ENCODE data around the gene FAH.

FAH gene

DNA sequence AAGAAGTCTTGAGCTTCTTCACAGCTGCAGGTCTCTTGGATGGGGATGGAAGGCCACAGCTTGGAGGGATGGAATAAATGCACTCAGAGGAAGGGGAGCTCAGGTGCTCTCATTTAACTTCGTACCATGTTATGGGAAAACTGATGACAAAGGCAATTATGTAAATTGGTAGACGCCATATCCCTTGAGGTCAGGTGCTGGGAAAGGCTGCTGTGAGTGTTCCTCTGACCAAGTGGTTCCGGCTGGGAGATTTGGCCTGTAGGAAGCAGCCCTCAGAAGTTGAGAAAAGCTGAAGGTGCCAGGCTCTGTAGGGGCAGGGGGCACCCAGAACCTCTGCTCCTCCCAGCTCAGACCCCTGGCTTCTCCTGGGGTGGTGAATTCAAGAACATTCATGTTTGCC lies 47.1 kb downstream of the FAH start:
- no peak for DNase-seq (ENCODE audit: low spot score)

GRCh38 chr15:80201256-80202015 lies 48.6 kb downstream of the FAH start:
- DNase-seq (ENCODE audit: low spot score), result no peak

GRCh38 chr15:80202016-80202315 lies 49.2 kb downstream of the FAH start:
- DNase-seq (ENCODE audit: low spot score), result no peak

DNA sequence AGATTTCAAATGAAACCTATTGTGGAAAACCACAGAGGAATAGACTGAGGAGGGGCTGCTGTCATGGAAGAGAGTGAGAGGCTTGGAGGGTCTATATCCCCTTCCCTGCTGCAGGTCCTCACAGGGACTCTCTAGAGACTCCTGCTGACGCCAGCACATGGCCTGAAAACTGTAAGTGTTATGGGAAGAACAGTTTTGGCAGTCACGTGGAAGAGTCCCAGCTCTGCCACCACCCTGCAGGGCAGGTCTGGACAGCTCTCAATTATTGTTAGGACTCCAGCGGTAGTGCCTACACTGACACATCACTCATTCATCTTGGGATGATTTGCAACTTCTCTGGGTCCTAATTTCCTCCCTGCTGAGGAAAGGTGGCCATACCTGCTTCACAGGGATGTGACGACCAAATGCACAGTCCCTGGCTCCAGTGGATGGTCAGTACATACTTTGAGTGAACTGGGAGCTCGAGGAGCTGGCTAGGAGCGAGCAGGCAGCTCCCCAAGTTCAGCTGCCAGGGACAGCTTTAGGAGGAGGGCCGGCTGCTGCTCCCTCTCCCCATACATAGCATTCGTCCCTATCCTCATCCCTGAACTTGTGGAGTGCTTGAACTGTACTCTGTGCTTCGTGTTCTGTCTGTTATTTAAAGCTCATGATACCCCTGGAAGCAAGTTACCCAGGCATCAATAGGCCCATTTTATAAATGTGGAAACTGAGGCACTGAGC lies 50.0 kb downstream of the FAH start:
- DNase-seq (ENCODE audit: low spot score), result no peak

DNA sequence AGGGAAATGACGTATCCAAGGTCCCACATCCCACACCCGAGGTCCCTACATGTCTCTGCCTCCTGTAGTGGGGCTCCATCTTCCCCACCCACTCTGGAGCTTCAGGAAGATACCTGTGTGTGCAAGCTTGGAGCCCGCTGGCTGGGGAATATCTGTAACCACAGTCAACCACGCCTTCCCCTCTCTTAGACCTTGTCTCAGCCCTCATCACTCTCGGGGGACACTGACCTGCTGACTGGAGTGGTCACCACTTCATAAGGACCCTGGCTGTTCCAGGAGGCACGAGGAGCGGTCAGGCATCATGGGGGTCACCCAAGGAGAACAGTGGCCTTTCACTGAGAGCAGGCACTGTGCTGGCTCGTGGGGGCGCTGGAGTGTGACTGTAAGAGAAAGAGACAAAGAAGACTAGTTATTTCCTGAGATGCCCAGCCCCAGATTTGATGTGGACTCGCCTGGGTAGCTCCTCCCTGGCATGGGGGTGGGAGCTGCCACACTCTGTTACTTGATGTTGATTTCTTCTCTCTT lies 50.6 kb downstream of the FAH start:
- DNase-seq (ENCODE audit: low spot score), result no peak

- no peak for DNase-seq (ENCODE audit: low spot score)
Observed at GRCh38 chr15:80204231-80204630, 51.4 kb downstream of the FAH start.

- no peak for DNase-seq (ENCODE audit: low spot score)
Observed at GRCh38 chr15:80207887-80208286, 55.1 kb downstream of the FAH start.

GRCh38 chr15:80208758-80209734 lies 56.2 kb downstream of the FAH start:
- DNase-seq (ENCODE audit: low spot score), result no peak

GRCh38 chr15:80210611-80211573 lies 58.1 kb downstream of the FAH start:
- no peak for DNase-seq (ENCODE audit: low spot score)

GRCh38 chr15:80211976-80212375 lies 59.2 kb downstream of the FAH start:
- DNase-seq (ENCODE audit: low spot score), result no peak

DNA sequence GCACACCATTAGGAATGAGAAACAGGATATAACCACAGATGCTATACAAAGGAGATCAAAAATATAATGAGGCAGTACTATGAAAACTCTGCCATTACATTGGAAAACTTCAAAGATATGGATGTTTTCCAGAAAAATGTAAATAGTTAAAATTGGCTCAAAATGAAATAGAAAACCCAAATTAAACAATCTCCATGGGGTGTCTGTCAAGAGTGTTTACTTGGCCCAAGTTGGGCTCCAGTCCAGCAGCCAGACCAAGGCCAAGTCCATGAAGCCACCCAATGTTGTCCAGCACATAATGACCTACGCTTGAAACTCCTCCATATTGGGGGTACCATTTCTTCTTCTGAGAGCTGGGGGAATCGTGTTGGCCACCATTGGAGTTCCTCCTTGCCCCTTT lies 62.1 kb downstream of the FAH start:
- no peak for DNase-seq (ENCODE audit: low spot score)

GRCh38 chr15:80216141-80216540 lies 63.3 kb downstream of the FAH start:
- no peak for DNase-seq (ENCODE audit: low spot score)

- no peak for DNase-seq (ENCODE audit: low spot score)
Observed at GRCh38 chr15:80216911-80217310, 64.1 kb downstream of the FAH start.

GRCh38 chr15:80217327-80217900 lies 64.6 kb downstream of the FAH start:
- DNase-seq (ENCODE audit: low spot score), result no peak

DNA sequence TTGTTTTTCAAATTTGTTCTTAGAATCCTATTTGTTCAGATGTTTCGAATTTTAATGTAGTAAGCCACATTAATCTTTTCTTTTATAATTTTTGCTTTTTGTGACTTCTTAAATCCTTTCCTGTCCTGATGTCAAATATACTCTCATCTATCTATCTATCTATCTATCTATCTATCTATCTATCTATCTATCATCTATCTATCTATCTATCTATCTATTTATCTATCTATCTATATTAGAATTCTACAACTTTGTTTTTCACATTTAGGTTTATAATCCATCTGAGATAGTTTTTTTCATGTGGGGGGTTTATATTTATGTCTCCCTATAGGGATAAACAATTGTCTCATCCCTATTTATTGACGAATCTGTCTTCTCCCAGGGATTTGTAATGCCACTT lies 67.2 kb downstream of the FAH start:
- no peak for DNase-seq (ENCODE audit: low spot score)

- no peak for DNase-seq (ENCODE audit: low spot score)
Observed at GRCh38 chr15:80228959-80229610, 76.3 kb downstream of the FAH start.

GRCh38 chr15:80231371-80231770 lies 78.6 kb downstream of the FAH start:
- DNase-seq (ENCODE audit: low spot score), result no peak

GRCh38 chr15:80233581-80233980 lies 80.8 kb downstream of the FAH start:
- DNase-seq (ENCODE audit: low spot score), result no peak

GRCh38 chr15:80234883-80235282 lies 82.1 kb downstream of the FAH start:
- peak; percentile 17 for DNase-seq (ENCODE audit: low spot score)

All from CD4-positive, alpha-beta T cell treated with Interleukin-15 for 4 hours (primary cell).